GM18858 (cell line): ENCODE results near the gene EFTUD2.
"Not testable (repeated sequence)": the region's sequence is repeated elsewhere in the genome, so short reads cannot be mapped to it uniquely, and the experiment has no call there.

Source experiments
- ATAC-seq: cut with Tn5 transposase; IDR thresholded peaks from one replicate; pipeline ENCODE4 v1.9.1; 2021; ENCODE audit not compliant: unreplicated experiment

The EFTUD2 gene

GRCh38 chr17:44850025-44850424, 49.2 kb downstream of the EFTUD2 start:
- no peak for ATAC-seq

- ATAC-seq = no peak
Observed at GRCh38 chr17:44848961-44849489, 50.2 kb downstream of the EFTUD2 start.

- no peak for ATAC-seq
Observed at GRCh38 chr17:44848257-44848795, 50.9 kb downstream of the EFTUD2 start.

GRCh38 chr17:44847586-44847985, 51.7 kb downstream of the EFTUD2 start, which contains the start of gene HIGD1B:
TSS of gene HIGD1B (plus strand) at chr17:44847883. CDS start at chr17:44848153, 270 bp downstream.
- ATAC-seq = no peak

GRCh38 chr17:44846206-44846605, 53.0 kb downstream of the EFTUD2 start:
- ATAC-seq = no peak

- no peak for ATAC-seq
Observed at GRCh38 chr17:44844390-44844830, 54.8 kb downstream of the EFTUD2 start.

GRCh38 chr17:44842748-44843147, 56.5 kb downstream of the EFTUD2 start:
- no peak for ATAC-seq

- ATAC-seq = no peak
Observed at GRCh38 chr17:44840936-44841335, 58.3 kb downstream of the EFTUD2 start.

- no peak for ATAC-seq
Observed at GRCh38 chr17:44840274-44840673, 59.0 kb downstream of the EFTUD2 start.

GRCh38 chr17:44837196-44837595, 62.0 kb downstream of the EFTUD2 start:
- ATAC-seq = no peak

GRCh38 chr17:44832805-44833204, 66.4 kb downstream of the EFTUD2 start:
- ATAC-seq = no peak

- no peak for ATAC-seq
Observed at GRCh38 chr17:44831371-44831770, 67.9 kb downstream of the EFTUD2 start.

GRCh38 chr17:44830359-44831288, 68.6 kb downstream of the EFTUD2 start:
- ATAC-seq = no peak

- ATAC-seq = no peak
Observed at GRCh38 chr17:44829523-44830358, 69.5 kb downstream of the EFTUD2 start, which contains the start of gene GJC1. TSS of gene GJC1 (minus strand) at chr17:44830287. CDS start at chr17:44805817, 24,470 bp downstream.

GRCh38 chr17:44828919-44829522, 70.2 kb downstream of the EFTUD2 start:
- ATAC-seq = no peak

- ATAC-seq = no peak
Observed at GRCh38 chr17:44827863-44828262, 71.4 kb downstream of the EFTUD2 start.

GRCh38 chr17:44826123-44826790, 73.0 kb downstream of the EFTUD2 start:
- no peak for ATAC-seq

GRCh38 chr17:44825236-44825635, 74.0 kb downstream of the EFTUD2 start:
- ATAC-seq = not testable (repeated sequence)

- no peak for ATAC-seq
Observed at GRCh38 chr17:44820631-44821212, 78.5 kb downstream of the EFTUD2 start.

- not testable (repeated sequence) for ATAC-seq
Observed at GRCh38 chr17:44818508-44818907, 80.7 kb downstream of the EFTUD2 start.
